Stimulated activated CD4-positive, alpha-beta T cell treated with anti-CD3 and anti-CD28 coated beads, TNF-alpha, amount 100 ng/mL, for 4 hours (primary cell): Measurements from ENCODE around the gene CUL9.

Experiments used
- DNase-seq, 3 experiments: peaks; one replicate each; pipeline ENCODE4 v3.0.0-alpha.2; 2020; ENCODE audit warnings: low read depth in 3 of 3

CUL9 gene

DNA sequence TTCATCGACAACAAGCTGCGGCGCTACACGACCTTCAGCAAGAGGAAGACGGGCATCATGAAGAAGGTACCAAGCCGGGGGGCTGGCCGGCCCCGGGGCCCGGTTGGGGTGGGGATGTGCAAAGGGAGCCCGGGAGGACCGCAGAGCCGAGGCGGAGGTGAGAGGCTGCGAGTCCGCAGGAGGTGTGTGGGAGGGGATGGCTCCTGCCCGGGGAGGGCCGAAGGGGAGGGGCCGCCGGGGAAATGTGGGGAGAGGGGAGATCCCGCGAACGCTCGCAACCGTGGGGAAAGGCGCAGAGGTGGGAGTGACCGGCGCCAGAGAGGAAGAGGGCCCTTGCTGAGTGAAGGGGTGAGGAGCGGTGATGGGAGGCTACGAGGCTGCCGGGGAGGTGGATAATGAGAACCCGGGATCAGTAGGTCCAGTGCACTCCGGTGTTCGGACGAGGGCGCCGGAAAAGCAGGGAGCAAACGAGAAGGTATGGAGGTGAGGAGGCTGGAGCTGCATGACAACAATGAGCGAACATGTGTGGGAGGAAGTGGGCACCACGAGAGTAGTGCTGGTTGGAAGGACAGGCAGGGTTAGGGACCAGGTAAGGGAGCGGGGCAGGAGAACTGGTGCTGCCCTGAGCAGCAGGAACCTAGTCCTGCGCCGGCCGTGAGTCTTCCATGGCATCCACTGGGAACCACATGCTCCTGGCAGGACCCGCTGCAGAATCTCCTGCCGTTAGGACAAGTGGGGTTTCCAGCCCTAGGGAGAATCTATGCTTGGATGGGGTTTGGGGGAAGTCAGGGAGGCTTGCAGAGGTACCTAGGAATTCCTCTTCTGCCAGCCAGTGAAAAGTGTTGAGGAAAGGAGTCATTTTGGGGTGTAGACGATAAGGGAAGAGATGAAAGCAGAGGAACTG is 9.6 kb upstream of the CUL9 start:
- peak; percentile 21 to 36 (median 35) for DNase-seq

DNA sequence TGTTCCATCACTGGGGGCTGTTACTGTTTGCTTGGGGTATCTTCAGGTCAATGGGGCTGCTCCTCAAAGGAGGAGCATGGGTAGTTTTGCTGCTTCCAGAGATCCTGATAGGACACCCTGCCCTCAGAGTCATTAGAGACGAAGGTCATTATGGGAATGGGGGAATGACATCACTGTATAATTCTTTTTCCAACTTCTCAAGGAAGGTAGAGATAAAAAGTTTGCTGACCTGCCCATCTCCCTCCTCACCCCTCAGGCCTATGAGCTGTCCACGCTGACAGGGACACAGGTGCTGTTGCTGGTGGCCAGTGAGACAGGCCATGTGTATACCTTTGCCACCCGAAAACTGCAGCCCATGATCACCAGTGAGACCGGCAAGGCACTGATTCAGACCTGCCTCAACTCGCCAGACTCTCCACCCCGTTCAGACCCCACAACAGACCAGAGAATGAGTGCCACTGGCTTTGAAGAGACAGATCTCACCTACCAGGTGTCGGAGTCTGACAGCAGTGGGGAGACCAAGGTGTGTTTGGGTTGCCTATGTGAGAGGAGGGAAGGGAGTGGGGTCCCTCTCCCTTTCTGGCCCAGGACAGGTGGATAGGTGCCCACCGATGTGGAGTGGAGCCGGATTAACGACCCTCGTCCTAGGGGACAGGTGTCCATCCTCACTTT is 8.3 kb upstream of the CUL9 start:
- no peak for DNase-seq

DNA sequence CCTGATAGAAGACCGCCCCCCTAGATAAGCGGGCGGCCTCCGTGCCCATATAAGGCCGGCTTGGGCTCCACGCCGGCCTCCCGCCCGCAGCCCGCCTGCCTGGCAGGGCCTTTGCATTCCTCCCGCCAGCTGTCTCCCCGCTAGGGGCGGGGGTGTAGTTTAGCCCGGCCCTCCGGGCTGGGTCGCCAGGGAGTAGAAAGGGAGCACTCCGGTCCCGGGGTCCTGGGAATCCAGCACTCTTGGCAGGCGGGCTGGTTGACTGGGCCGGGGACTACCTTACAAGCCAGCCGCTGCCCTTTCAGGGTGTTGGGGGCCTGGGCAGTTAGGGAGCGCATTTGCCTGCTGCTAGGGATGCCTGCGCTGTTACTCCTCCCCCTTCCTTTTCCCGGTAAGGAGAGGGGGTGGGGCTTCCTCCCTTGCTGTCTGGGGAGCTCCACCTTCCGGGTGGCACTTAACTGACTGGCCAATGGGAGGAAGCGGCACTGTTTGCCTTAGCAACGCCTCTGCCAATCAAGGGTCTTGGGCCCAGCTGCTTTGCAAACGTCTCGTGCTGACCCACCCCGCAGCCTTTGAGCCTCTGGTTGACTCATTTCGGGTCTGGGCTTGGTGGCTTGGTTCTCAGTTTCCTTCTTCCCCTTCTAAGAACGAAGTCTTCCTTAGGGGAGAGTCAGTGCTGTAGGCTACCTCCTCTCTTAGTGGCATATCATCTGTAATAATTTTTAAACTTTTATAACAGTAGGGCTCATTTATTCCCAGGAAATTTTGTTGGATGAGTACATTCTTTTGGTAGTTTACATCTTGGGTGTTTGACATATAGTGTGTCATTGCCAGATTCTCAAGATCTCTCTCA is 7.5 kb upstream of the CUL9 start:
- DNase-seq, result peak; percentile 65 to 92 (median 87)

DNA sequence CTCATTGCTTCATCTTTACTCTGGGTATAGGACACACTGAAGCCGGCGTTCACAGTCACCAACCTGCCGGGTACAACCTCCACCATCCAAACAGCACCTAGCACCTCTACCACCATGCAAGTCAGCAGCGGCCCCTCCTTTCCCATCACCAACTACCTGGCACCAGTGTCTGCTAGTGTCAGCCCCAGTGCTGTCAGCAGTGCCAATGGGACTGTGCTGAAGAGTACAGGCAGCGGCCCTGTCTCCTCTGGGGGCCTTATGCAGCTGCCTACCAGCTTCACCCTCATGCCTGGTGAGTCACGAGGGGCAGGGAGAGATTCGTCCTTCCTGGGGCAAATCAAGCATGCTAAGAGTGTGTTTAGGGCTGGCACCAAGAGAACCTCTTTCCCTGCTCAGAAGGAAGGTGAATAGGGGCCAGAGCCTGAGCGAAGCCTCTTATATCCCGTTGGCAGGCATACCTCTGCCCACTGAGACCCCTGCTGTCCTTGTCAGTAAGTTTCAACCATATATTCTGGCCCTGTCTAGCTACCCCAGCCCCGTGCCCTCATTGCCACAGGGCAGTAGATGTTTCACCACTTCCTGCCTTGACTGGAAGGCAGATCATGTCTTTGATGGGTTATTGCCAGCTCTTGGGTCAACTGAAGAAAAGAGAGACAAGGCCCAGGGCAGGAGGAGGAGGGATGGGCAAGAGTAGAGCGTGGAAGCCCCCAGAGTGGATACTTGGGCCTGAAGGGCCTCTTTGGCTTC is 6.1 kb upstream of the CUL9 start:
- no peak for DNase-seq

DNA sequence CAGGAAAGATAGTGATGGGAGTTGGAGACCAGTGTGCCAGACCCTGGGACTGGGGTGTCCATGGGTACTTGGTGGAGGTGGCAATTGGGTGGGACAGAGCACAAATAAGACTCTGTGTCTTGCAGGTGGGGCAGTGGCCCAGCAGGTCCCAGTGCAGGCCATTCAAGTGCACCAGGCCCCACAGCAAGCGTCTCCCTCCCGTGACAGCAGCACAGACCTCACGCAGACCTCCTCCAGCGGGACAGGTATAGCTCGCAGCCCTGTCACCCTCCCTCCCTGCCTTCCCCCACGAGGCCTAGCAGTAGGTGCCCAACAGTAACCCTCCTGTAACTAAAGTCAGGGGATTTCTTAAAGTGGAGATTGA is 5.6 kb upstream of the CUL9 start:
- DNase-seq, result no peak

DNA sequence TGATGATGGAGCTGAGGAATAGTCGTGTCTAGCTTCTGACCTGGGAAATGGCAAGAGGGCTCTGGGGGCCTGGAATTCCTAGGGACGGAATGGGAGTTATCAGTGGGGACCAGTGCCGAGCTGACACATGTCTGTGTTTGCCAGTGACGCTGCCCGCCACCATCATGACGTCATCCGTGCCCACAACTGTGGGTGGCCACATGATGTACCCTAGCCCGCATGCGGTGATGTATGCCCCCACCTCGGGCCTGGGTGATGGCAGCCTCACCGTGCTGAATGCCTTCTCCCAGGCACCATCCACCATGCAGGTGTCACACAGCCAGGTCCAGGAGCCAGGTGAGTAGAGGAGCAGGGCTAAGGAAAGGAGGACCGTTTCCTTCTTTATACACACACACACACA is 3.8 kb upstream of the CUL9 start:
- no peak for DNase-seq

DNA sequence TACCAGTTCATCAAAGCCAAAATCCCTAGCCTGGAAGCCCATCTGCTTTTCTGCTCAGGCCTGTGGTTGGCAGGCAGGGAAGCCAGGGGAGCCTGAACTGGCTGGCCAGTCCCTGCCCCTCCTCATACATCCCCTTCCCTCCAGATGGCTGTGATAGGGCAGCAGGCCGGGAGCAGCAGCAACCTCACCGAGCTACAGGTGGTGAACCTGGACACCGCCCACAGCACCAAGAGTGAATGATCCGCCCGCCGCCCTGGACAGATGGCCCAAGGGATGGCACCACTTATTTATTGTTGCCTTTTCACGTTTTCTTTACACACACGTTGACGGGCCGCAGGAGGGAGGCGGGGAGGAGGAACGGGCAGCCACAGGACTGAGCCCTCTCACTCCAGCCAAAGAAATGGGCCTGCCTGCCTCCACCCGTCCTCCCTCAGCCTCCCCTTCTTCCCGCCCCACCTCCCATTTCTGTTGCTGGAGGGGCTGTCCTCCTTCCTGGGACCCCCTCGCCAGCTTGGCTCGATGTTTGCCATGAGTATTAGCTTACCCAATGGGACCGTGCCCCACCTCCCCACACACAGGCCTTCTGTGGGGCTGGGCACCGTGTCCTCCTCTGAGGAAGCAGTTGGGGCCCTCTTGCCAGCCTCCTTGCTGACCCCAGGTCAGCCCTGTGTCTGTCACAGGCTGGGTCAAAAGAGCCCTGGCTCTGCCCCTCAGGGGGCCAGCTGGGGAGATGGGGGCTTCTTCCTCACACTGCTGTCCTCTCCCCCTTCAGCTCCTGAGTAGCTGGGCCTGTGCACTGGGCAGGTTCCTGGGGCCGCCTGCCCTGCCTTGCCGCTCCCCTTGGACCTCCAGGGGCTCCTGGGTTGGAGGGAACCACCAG is 2.8 kb upstream of the CUL9 start:
- DNase-seq, result no peak

DNA sequence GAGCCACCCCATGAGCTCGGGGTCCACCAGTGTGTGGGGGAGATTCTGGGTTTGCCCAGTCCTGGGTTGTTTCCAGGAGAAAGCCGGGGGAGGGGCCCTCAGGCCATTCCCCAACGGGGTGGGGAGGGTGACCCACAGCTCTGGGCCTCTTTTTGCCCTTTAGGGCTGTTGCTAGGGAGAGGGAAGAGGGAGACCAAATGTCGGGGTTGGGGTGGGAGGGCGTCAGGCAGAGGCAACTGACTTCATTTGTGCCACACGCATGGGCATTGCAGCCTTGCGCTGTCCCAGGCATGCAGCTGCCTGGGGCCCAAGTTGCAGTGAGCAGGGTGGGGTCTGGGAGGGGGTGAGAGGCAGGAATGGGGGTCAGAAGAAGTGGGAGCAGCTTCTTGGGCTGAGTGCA is 1.9 kb upstream of the CUL9 start:
- no peak for DNase-seq

DNA sequence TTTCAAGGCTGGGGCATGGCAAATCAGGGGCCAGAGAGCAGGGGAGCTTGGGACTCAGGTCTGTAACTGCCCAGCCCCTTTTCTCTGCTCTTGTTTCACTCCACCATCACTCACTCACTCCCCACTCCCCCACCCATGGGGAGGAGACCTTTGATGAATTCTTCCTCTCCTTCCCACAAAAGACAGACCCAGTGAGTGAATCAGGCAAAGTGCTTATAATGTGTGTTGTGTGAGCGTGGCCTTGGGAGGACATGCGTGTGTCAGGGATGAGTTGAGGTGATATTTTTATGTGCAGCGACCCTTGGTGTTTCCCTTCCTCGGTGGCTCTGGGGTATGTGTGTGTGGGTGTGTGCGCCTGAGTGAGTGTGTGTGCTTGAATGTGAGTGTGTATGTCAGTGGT is 1.0 kb upstream of the CUL9 start:
- DNase-seq, result no peak

DNA sequence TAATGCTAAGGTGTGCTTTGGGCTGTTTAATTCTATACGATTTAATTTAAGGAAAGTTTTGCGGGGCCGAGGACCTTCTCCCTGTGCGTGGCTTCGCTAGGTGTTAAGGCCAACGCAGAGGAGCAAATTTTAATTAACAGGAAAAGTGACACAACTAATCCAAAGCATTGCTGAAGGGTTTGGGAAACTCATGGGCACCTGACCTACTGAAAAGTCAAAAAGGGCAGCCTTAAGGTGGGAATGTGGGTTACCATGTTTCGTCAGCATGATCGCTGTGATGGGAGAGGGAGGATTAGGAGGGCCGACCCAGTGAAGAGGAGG is 415 bp upstream of the CUL9 start:
- no peak for DNase-seq

DNA sequence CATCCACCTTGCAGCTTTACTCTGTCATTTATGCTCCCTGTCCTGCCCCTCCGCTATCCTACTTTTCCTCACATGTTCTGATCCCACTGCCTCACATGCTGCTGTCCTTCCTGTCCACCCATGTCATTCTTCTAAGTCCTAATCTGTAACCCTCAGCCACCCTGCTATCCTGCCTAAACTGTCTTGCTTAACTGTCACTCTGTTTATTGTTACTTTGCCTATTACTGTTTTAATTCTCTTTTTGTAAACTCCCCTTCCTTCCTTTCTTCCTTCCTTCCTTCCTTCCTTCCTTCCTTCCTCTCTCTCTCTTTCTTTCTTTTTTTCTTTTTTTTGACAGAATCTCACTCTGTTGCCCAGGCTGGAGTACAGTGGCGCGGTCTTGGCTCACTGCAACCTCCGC is 1.4 kb downstream of the CUL9 start:
- no peak for DNase-seq

DNA sequence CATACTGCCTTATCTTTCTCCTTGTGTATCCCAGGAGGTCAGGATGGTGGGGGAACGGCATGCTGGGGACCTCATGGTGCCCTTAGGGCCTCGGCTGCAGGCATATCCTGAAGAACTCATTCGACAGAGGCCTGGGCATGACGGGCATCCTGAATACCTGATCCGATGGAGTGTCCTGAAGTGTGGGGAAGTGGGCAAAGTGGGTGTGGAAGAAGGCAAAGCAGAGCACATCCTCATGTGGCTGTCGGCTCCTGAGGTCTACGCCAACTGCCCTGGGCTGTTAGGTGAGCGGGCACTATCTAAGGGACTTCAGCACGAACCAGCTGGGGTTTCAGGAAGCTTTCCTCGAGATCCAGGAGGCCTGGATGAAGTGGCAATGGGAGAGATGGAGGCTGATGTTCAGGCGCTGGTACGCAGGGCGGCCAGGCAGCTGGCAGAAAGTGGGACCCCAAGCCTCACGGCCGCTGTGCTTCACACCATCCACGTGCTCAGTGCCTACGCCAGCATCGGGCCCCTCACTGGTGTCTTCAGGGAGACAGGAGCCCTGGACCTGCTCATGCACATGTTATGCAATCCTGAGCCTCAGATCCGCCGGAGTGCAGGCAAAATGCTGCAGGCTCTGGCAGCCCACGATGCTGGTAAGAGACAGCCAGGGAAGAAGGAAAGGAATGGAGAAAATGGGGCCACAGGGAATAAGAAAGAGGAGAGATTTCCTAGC is 2.4 kb downstream of the CUL9 start:
- DNase-seq, result no peak

DNA sequence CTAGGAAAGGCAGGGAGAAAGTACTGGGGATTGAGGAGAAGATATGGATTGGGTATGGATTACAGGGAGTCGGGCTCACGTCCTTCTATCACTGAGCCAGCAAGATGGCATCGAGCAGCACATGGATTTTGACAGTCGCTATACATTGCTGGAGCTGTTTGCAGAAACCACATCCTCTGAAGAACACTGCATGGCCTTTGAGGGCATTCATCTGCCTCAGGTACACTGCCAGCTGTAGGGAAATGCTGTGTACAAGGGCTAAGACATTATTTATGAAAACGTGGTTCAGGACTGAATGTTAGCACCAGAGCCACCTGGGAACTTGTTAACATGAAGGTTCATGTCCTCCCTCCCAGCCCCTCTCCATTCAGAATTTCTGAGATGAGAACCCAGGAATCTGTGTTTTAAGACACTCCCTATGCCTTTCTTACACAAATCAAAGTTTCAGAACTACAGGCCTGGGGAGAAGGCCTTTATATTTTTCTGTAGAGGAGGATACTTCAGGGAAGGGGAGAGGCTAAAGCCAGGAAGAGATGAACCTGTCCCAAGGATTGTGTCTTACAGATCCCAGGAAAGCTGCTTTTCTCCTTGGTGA is 3.5 kb downstream of the CUL9 start:
- no peak for DNase-seq

DNA sequence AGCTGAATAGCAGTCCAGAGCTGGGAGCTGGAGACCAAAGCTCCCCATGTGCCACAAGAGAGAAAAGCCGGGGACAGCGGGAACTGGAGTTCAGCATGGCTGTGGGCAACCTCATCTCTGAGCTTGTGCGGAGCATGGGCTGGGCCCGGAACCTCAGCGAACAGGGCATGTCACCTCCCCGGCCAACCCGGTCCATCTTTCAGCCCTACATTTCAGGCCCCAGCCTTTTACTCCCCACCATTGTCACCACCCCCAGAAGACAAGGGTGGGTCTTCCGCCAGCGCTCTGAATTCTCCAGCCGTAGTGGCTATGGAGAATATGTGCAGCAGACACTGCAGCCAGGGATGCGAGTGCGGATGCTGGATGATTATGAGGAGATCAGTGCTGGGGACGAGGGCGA is 4.0 kb downstream of the CUL9 start:
- DNase-seq, result no peak

DNA sequence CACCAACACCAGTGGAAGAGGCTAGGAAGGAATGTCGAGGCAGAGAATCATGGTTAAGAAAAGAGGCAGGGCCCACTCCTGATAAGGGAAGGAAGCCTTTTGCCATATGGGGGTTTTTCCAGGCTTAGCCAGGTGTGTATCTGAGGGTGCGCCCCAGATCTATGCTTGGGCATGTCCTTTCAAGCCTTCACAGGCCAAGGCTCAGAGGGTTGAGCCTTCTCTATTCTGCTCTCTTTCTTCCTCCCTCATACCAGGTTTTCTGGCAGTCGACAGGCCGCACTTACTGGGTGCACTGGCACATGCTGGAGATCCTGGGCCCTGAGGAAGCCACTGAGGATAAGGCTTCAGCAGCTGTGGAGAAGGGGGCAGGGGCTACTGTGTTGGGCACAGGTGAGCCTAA is 4.7 kb downstream of the CUL9 start:
- DNase-seq, result no peak

DNA sequence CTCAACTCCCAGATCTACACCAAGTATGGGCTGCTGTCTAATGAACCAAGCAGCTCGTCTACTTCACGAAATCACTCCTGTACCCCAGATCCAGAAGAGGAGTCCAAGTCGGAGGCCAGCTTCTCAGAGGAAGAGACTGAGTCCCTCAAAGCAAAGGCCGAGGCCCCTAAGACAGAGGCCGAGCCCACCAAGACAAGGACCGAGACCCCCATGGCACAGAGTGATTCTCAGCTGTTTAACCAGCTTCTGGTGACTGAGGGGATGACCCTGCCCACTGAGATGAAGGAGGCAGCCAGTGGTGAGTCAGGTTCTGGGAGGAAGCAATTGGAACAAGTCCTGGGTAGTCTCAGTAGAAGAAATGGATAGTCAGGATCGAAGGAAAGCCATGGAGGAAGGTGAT is 5.8 kb downstream of the CUL9 start:
- no peak for DNase-seq

DNA sequence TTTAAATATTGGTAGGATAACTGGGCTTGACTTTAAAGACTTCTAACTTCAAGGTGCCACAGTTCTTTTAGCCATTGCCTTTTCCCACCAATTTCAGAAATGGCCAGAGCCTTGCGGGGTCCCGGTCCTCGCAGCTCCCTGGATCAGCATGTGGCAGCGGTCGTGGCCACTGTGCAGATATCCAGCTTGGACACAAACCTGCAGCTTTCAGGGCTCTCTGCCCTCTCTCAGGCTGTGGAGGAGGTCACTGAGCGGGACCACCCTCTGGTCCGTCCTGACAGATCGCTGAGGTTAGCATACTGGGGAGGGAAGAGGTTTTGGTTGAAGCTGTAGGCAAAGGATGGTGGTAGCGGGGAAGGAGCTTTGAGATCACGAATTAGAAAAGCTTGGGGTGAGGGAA is 6.4 kb downstream of the CUL9 start:
- DNase-seq, result no peak

DNA sequence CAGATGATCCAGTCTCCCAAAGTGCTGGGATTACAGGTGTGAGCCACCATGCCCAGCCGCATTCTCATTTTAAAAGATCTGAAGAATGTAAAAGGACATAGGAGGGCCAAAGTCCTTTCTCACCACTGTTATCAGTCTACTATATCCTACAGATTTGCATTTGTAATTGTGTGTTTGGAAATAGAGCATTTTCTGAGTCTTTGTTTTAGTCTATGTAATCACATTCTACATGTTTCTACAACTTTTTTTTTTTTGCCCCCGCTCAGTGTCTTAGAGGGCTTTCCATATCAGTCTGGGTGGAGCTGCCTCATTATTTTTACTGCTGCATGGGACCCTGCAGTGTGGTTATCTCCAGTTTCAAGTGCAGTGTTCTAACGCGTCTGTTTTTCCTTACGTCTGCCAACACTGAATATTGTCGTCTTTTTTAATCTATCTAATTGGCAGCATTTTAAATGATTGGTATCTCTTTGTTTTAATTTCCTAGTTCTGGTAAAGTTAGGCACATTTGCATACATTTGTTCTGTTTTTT is 7.8 kb downstream of the CUL9 start:
- DNase-seq, result no peak

DNA sequence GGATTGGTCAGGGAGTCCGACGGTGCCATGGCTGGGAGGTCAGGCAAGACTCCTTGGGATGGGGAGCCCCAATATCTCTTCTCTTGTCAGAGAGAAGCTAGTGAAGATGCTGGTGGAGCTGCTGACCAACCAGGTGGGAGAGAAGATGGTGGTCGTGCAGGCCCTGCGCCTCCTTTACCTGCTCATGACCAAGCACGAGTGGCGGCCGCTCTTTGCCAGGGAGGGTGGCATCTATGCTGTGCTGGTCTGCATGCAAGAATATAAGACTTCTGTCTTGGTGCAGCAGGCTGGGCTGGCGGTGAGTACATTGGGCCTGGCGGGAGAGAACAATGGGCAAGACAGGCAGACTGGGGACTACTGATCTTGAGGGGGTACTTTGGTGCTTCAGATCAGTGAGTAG is 10.9 kb downstream of the CUL9 start:
- DNase-seq, result no peak

DNA sequence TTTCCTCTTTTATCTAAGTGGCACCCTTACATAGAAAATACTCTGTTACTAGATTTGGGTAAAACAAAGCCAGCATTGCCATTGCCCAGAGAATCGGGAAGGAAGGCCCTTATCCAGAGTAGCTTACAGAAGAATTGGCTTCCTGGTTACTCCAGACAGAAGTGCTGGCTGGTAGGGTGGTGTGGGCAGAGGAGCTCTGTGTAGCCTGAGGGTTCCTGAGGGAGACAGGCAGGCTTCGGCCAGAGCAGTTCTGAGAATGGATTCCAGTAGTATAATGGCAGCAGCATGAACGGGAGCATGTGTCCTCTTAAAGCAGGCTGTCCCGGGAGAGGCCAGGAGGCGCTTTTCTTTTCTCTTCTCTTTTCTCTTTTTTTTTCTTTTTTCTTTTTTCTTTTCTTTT is 11.9 kb downstream of the CUL9 start:
- DNase-seq, result no peak
